IMR-90 (cell line): ENCODE data around the gene FNIP2.

Source experiments
- CEBPB ChIP-seq: IDR thresholded peaks from 2 replicates; pipeline ENCODE4 v1.6.1; 2012; ENCODE audit warnings: low read depth, low read length, improper control_type of control experiment
- MXI1 ChIP-seq: IDR thresholded peaks from 2 replicates; pipeline ENCODE4 v1.6.1; 2012; ENCODE audit warnings: low read depth, mild to moderate bottlenecking, low read length, moderate library complexity, borderline replicate concordance
- POLR2A ChIP-seq: IDR thresholded peaks from 2 replicates; pipeline ENCODE4 v1.6.1; 2012; ENCODE audit warnings: mild to moderate bottlenecking, low read depth, low read length
- RCOR1 ChIP-seq: IDR thresholded peaks from 2 replicates; pipeline ENCODE4 v1.6.1; 2012; ENCODE audit warnings: mild to moderate bottlenecking, low read length, improper control_type of control experiment; ENCODE audit not compliant: insufficient replicate concordance
- SMC3 ChIP-seq: fragments of 150-350 bp; IDR thresholded peaks from 2 replicates; pipeline ENCODE4 v1.6.1; 2016; ENCODE audit warnings: low read depth, mild to moderate bottlenecking, antibody characterized with exemption, low read length, moderate library complexity
- TF ChIP-seq, protein P1 (sequence below): conservative IDR thresholded peaks from 2 replicates; pipeline ENCODE4 v1.5.1; 2012; ENCODE audit warnings: mild to moderate bottlenecking, low read depth, low read length, improper control_type of control experiment
- TF ChIP-seq, protein P2 (sequence below): fragments of 150-350 bp; IDR thresholded peaks from 2 replicates; pipeline ENCODE4 v1.6.1; 2017; ENCODE audit warnings: mild to moderate bottlenecking, antibody characterized with exemption, low read length, low read depth

DNA sequence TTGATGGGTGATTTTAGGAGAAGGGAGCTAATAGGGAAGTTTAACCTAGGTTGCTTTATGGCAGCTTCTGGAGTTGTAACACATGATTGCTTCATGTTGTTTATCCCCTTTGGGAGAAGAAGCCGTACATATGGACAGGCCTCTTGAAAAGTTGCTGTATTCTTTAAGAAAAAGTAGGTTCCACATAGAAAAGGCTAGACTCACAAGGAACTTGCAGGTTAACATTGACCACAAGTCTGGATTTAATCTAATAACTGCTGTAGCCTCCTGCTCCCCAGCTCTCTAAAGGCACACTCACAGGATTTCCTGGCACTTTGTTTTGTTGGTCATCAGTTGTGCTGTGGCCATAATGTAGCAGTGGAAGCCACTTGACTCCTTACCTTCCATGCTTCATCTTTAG, 19.7 kb downstream of the FNIP2 start:
- no peak for TF ChIP-seq POLR2A
- TF ChIP-seq, protein P1, sequence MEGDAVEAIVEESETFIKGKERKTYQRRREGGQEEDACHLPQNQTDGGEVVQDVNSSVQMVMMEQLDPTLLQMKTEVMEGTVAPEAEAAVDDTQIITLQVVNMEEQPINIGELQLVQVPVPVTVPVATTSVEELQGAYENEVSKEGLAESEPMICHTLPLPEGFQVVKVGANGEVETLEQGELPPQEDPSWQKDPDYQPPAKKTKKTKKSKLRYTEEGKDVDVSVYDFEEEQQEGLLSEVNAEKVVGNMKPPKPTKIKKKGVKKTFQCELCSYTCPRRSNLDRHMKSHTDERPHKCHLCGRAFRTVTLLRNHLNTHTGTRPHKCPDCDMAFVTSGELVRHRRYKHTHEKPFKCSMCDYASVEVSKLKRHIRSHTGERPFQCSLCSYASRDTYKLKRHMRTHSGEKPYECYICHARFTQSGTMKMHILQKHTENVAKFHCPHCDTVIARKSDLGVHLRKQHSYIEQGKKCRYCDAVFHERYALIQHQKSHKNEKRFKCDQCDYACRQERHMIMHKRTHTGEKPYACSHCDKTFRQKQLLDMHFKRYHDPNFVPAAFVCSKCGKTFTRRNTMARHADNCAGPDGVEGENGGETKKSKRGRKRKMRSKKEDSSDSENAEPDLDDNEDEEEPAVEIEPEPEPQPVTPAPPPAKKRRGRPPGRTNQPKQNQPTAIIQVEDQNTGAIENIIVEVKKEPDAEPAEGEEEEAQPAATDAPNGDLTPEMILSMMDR, result no peak
- TF ChIP-seq MXI1, result no peak
- no peak for TF ChIP-seq CEBPB
- no peak for TF ChIP-seq SMC3
- TF ChIP-seq, protein P2, sequence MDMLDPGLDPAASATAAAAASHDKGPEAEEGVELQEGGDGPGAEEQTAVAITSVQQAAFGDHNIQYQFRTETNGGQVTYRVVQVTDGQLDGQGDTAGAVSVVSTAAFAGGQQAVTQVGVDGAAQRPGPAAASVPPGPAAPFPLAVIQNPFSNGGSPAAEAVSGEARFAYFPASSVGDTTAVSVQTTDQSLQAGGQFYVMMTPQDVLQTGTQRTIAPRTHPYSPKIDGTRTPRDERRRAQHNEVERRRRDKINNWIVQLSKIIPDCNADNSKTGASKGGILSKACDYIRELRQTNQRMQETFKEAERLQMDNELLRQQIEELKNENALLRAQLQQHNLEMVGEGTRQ, result no peak
- TF ChIP-seq RCOR1, result no peak
